Astrocyte (in vitro differentiated cells and primary cell): ENCODE data around the gene RABGAP1L. TPM values are rescaled to one million over a fixed set of nuclear protein-coding genes. Genes with fewer than 3 reads are reported as not detected.

ENCODE experiments used
- DNase-seq: peaks from one replicate; pipeline ENCODE4 v3.0.0-alpha.2; 2010; ENCODE audit warnings: low read depth
- FAIRE-seq: peaks from 2 replicates; lab custom pipeline; 2011; peaks lifted over from hg19 to GRCh38; lab: Jason Lieb, UNC
- H2AFZ ChIP-seq: 2 replicates; pipeline ENCODE4 v1.6.0; 2012; ENCODE audit warnings: low read depth, low read length, inconsistent platforms
- H3K27ac ChIP-seq: 2 replicates; pipeline ENCODE4 v1.5.1; 2011; ENCODE audit warnings: low read depth, low read length, inconsistent platforms
- H3K27me3 ChIP-seq: 2 replicates; pipeline ENCODE4 v1.6.0; 2011; ENCODE audit warnings: low read length, inconsistent platforms; ENCODE audit not compliant: insufficient read depth
- H3K36me3 ChIP-seq: 2 replicates; pipeline ENCODE4 v1.5.1; 2011; ENCODE audit warnings: low read length, inconsistent platforms; ENCODE audit not compliant: insufficient read depth
- H3K4me1 ChIP-seq: 2 replicates; pipeline ENCODE4 v1.5.1; 2011; ENCODE audit warnings: low read length, inconsistent platforms; ENCODE audit not compliant: insufficient read depth
- H3K4me2 ChIP-seq: 2 replicates; pipeline ENCODE4 v1.6.0; 2012; ENCODE audit warnings: low read length, inconsistent platforms
- H3K4me3 ChIP-seq: 2 replicates; pipeline ENCODE4 v1.5.1; 2011; ENCODE audit warnings: low read depth, mild to moderate bottlenecking, low read length, inconsistent platforms; ENCODE audit not compliant: insufficient read depth
- H3K79me2 ChIP-seq: 2 replicates; pipeline ENCODE4 v1.6.0; 2012; ENCODE audit warnings: mild to moderate bottlenecking, low read length, inconsistent platforms; ENCODE audit not compliant: insufficient read depth
- H3K9ac ChIP-seq: 2 replicates; pipeline ENCODE4 v1.6.0; 2012; ENCODE audit warnings: mild to moderate bottlenecking, low read length, inconsistent platforms
- H3K9me3 ChIP-seq: 2 replicates; pipeline ENCODE4 v1.5.1; 2012; ENCODE audit warnings: low read depth, mild to moderate bottlenecking, low read length, inconsistent platforms; ENCODE audit not compliant: insufficient read depth
- H4K20me1 ChIP-seq: 2 replicates; pipeline ENCODE4 v1.6.0; 2012; ENCODE audit warnings: low read length, inconsistent platforms; ENCODE audit not compliant: insufficient read depth
- H3K27ac Mint-ChIP-seq: one replicate; pipeline ENCODE4 v1.8.0; 2021; ENCODE audit warnings: mild to moderate bottlenecking, mixed read lengths; ENCODE audit not compliant: unreplicated experiment
- H3K27me3 Mint-ChIP-seq: one replicate; pipeline ENCODE4 v1.8.0; 2021; ENCODE audit warnings: low read depth, mixed read lengths; ENCODE audit not compliant: unreplicated experiment
- H3K36me3 Mint-ChIP-seq: one replicate; pipeline ENCODE4 v1.8.0; 2021; ENCODE audit warnings: low read depth, mixed read lengths; ENCODE audit not compliant: unreplicated experiment
- H3K4me1 Mint-ChIP-seq: one replicate; pipeline ENCODE4 v1.8.0; 2021; ENCODE audit warnings: low read depth, mixed read lengths; ENCODE audit not compliant: unreplicated experiment
- H3K4me3 Mint-ChIP-seq: one replicate; pipeline ENCODE4 v1.8.0; 2021; ENCODE audit warnings: mild to moderate bottlenecking, moderate library complexity, mixed read lengths; ENCODE audit not compliant: unreplicated experiment
- H3K9me3 Mint-ChIP-seq: one replicate; pipeline ENCODE4 v1.8.0; 2021; ENCODE audit warnings: mild to moderate bottlenecking, mixed read lengths; ENCODE audit not compliant: unreplicated experiment
- EZH2 ChIP-seq: IDR thresholded peaks from 2 replicates; pipeline ENCODE4 v1.6.1; 2012; ENCODE audit warnings: mild to moderate bottlenecking, low read length, inconsistent platforms; ENCODE audit not compliant: insufficient read depth
- total RNA-seq: library from RNA; stranded (reverse); gene quantifications from 2 replicates; pipeline ENCODE4 v1.2.1, GENCODE V29; 2021
- TF ChIP-seq, protein P1 (sequence below): IDR thresholded peaks from 2 replicates; pipeline ENCODE4 v1.5.1; 2011; ENCODE audit warnings: low read depth, mild to moderate bottlenecking, inconsistent platforms, low read length, moderate library complexity; ENCODE audit not compliant: insufficient read depth

Gene RABGAP1L
- total RNA-seq, 1 donor from 2014 or later, result 40.2 TPM

DNA sequence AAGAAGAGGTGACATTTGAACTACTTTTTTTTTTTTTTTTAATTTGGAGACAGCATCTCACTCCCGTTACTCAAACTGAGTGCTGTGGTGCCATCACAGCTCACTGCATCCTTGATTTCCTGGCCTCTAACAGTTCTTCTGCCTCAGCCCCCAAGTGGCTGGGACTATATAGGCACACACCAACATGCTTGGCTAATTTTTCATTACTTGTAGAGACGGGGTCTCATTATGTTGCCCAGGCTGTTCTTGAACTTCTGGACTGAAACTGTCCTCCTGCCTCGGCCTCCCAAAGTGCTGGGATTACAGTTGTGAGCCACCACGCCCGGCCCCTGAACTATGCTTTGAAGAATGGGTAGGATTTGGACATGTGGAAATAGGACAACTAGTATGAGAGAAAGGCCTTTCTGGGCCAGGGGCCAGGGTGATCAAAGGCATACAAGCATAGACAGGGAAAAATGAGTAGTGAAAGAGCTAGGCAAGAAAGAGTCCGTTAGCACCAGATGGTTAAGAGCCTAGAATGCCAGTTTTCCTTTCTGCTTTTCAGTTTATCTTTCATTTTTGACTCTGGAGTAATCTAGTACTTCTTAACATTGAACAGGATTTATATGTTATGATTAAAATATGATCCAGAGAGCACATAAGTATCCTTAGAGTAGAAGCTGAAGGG, 6.3 kb downstream of the RABGAP1L start:
- Histone ChIP-seq H3K9ac (no peak overlapping the region), H3K27me3 (no peaks in the 10 kb centered on the region), H3K79me2 (peaks cover 53% of the 10 kb centered on the region), H4K20me1 (peaks cover 16% of the 10 kb centered on the region), H3K4me3 (no peak overlapping the region), H3K4me1 (peaks cover under 1% of the 10 kb centered on the region), H3K4me2 (no peak overlapping the region), H3K9me3 (no peaks in the 10 kb centered on the region), H3K27ac (no peak overlapping the region), H3K36me3 (no peaks in the 10 kb centered on the region), H2AFZ (no peak overlapping the region)
- Mint-ChIP-seq H3K9me3 (no peaks in the 10 kb centered on the region), H3K4me3 (no peak overlapping the region), H3K27ac (no peak overlapping the region), H3K36me3 (peaks cover 2% of the 10 kb centered on the region), H3K4me1 (peaks cover 6% of the 10 kb centered on the region), H3K27me3 (no peaks in the 10 kb centered on the region)
- DNase-seq (no peak), FAIRE-seq (no peak)
- TF ChIP-seq, protein P1, sequence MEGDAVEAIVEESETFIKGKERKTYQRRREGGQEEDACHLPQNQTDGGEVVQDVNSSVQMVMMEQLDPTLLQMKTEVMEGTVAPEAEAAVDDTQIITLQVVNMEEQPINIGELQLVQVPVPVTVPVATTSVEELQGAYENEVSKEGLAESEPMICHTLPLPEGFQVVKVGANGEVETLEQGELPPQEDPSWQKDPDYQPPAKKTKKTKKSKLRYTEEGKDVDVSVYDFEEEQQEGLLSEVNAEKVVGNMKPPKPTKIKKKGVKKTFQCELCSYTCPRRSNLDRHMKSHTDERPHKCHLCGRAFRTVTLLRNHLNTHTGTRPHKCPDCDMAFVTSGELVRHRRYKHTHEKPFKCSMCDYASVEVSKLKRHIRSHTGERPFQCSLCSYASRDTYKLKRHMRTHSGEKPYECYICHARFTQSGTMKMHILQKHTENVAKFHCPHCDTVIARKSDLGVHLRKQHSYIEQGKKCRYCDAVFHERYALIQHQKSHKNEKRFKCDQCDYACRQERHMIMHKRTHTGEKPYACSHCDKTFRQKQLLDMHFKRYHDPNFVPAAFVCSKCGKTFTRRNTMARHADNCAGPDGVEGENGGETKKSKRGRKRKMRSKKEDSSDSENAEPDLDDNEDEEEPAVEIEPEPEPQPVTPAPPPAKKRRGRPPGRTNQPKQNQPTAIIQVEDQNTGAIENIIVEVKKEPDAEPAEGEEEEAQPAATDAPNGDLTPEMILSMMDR, result no peak
- no peak for TF ChIP-seq EZH2

DNA sequence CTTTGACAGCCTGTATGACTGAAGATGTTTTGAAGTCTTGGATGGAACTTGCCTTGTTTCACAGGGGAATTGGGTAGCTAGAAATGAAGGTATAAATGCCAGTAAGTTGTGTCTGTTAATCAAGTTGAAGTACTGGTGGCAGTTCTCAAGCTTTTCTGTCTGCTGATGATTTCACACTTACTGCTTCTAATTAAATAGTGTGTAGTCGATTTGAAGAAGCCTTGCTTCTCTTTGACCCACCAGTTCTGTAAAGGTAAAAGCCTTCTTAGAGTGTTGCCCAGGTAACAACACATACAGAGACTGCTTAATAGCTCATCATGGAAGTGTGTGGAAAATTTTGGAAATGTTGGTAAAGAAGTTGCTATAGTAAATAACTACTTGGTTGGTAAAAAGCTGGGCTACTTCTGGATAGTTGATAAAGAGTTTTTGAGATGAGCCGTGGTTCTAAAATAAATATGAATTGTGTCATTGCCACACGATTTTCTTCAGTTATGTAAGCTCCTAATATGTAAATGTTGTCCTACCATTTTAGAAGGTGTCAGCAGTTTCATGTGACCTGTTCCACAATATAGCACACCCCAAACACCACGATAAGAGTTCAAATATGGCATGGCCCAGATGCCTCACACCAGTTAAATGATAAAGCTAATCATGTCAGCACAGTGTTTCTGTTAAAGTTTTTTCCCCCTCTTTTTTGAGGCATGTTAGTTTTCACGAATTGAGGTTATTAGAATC, 7.4 kb downstream of the RABGAP1L start:
- H3K4me1 ChIP-seq, result no peaks in the 10 kb centered on the region
- peaks cover 45% of the 10 kb centered on the region for H3K79me2 ChIP-seq
- no peak for DNase-seq
- H3K27me3 ChIP-seq, result no peaks in the 10 kb centered on the region
- Mint-ChIP-seq H3K36me3 (peaks cover 2% of the 10 kb centered on the region), H3K4me3 (no peak overlapping the region), H3K27ac (no peak overlapping the region), H3K27me3 (no peaks in the 10 kb centered on the region), H3K4me1 (peaks cover 3% of the 10 kb centered on the region), H3K9me3 (no peaks in the 10 kb centered on the region)
- H3K27ac ChIP-seq, result no peak overlapping the region
- no peaks in the 10 kb centered on the region for H3K9me3 ChIP-seq
- H2AFZ ChIP-seq, result no peak overlapping the region
- FAIRE-seq, result no peak
- no peaks in the 10 kb centered on the region for H3K36me3 ChIP-seq
- H4K20me1 ChIP-seq, result peaks cover 11% of the 10 kb centered on the region
- no peak overlapping the region for H3K9ac ChIP-seq
- H3K4me3 ChIP-seq, result no peak overlapping the region
- H3K4me2 ChIP-seq, result no peak overlapping the region
- TF ChIP-seq, protein P1, result no peak
- TF ChIP-seq EZH2, result no peak
